Heart left ventricle (tissue), 16 donors: ENCODE measurements around the gene HCLS1. TPM values are rescaled to one million over a fixed set of nuclear protein-coding genes. Genes with fewer than 3 reads are reported as not detected.
A peak's percentile ranks its signal among the peaks of the same experiment; 100 is the strongest.
"Not testable (repeated sequence)": the region's sequence is repeated elsewhere in the genome, so short reads cannot be mapped to it uniquely, and the experiment has no call there.

ENCODE experiments used
- ATAC-seq, 4 donors: fragments of 200-7000 bp; cut with Tn5 transposase; one replicate each; pipeline ENCODE4 v1.9.1; 2020 to 2022; ENCODE audit warnings: moderate library complexity in 4 of 4, mild to moderate bottlenecking in 3 of 4, moderate number of reproducible peaks in 1 of 4
- DNase-seq, 5 donors: peaks; one replicate each; pipeline ENCODE4 v3.0.0-alpha.2; 2020
- H3K27ac ChIP-seq, 12 donors: fragments of 200-600 bp; sonication (generic) in 4 of 12; one replicate each; pipeline versions ENCODE4 v1.5.0 to v1.8.0; 2016 to 2022; ENCODE audit warnings: mild to moderate bottlenecking in 2 of 12
- H3K27me3 ChIP-seq, 9 donors: fragments of 200-600 bp; sonication (generic) in 2 of 9; one replicate each; pipeline versions ENCODE4 v1.5.1 to v1.8.0; 2016 to 2022; ENCODE audit warnings: mild to moderate bottlenecking in 3 of 9
- H3K36me3 ChIP-seq, 9 donors: fragments of 200-600 bp; sonication (generic) in 2 of 9; one replicate each; pipeline versions ENCODE4 v1.5.0 to v1.8.0; 2018 to 2022; ENCODE audit warnings: mild to moderate bottlenecking in 2 of 9
- H3K4me1 ChIP-seq, 12 donors: fragments of 200-600 bp; sonication (generic) in 4 of 12; one replicate each; pipeline versions ENCODE4 v1.5.0 to v1.8.0; 2016 to 2022; ENCODE audit warnings: mild to moderate bottlenecking in 3 of 12
- H3K4me3 ChIP-seq, 12 donors: fragments of 200-600 bp; sonication (generic) in 4 of 12; one replicate each; pipeline versions ENCODE4 v1.5.0 to v1.8.0; 2017 to 2022; ENCODE audit warnings: mild to moderate bottlenecking in 9 of 12, moderate library complexity in 4 of 12
- H3K9me3 ChIP-seq, 12 donors: fragments of 200-600 bp; sonication (generic) in 4 of 12; one replicate each; pipeline versions ENCODE4 v1.5.0 to v1.8.0; 2016 to 2022; ENCODE audit warnings: mild to moderate bottlenecking in 1 of 12
- CTCF ChIP-seq, 12 donors: fragments of 200-600 bp; sonication (generic) in 4 of 12; IDR thresholded peaks; one replicate each; pipeline versions ENCODE4 v1.5.0 to v1.8.0; 2018 to 2022; ENCODE audit warnings: antibody characterized with exemption in 12 of 12, mild to moderate bottlenecking in 5 of 12
- POLR2A ChIP-seq, 2 donors: fragments of 450-650 bp; IDR thresholded peaks; one replicate each; pipeline ENCODE4 v1.6.1; 2017; ENCODE audit warnings: antibody characterized with exemption in 2 of 2, mild to moderate bottlenecking in 2 of 2, moderate library complexity in 2 of 2
- WGBS, 4 donors: extraction: QIAGEN DNeasy Blood & Tissue Kit in 2 of 4; methylation state at CpG; one replicate each; pipeline versions ENCODE4 v1.1.5 to v1.1.7; 2013 to 2018; 5-methylcytosine and 5-hydroxymethylcytosine counted together
- intact Hi-C, 10 donors: fragments of 100-400 bp; cut with DNase I; formaldehyde crosslinking; loops; one replicate each; pipeline versions ENCODE4 v1.11.1 to v1.14.2; 2022
- polyA plus RNA-seq, 2 donors: library from polyadenylated mRNA; stranded (reverse); fragments of 200-250 nt; gene quantifications; one replicate each; pipeline ENCODE4 v1.2.3, GENCODE V29; 2013
- total RNA-seq, 9 donors: library from RNA; depleted of rRNA in 2 of 9; stranded (reverse); fragments of >200 nt in 2 of 9; fragmentation: NEBNext Ultra II Directional in 3 of 9; extraction: Animal tissue kit (Norgen Biotek cat#: 25700) in 3 of 9; gene quantifications; one replicate each; pipeline versions ENCODE4 v1.1.0 to v1.2.4, GENCODE V29; 2016 to 2023
- donor health status: ischemic (EF 13 %, LVEDD 7.1; RV severe dilation, severe dysfunction).
- donor health status: healthy with polysubstance abuse.
- donor health status: DM: no; HTN: yes; CAD: no.
- donor health status: DM: no; HTN: no; CAD: no.
- donor health status: ischemic (EF 25% LVEDD 6.9; RV normal size, moderate dysfunction).
- donor health status: ischemic (EF 25% LVEDD 5.7; RV mildly dilated, moderate dysfunction).
- donor health status: healthy.
- donor health status: DM: yes; HTN: yes; CAD: no.
- donor health status: ischemic (EF 35%, LVEDD 5.7; RV mildly dilated, moderate dysfunction).
- donor health status: nonischemic (EF 11% LVEDD 7.7; RV severe dilation, severe dysfunction).
- donor health status: DM: yes; HTN: yes; CAD: no.
- donor health status: PGD.
- donor health status: ischemic (EF 29% LVEDD 5.4; RV normal size, mild dysfunction).
- donor health status: nonischemic (EF 23%, LVEDD 6.1; RV moderate dilation, normal function).

The HCLS1 gene
- total and polyA plus RNA-seq, 11 donors, result 7.4 to 72.4 (median 10.6) TPM

- 31 to 46% (median 39%) methylated on average over 3 of the region's 3 CpGs for WGBS, 4 donors
- peaks cover 0 to 79% (median 57%) of the 10 kb centered on the region in 9 donors for H3K36me3 ChIP-seq
- intact Hi-C loops, result no loop called here
Measured at GRCh38 chr3:121696186-121696585, 35.5 kb upstream of the HCLS1 start.

GRCh38 chr3:121692010-121692699, 31.5 kb upstream of the HCLS1 start:
- peak in 3 of 4 donors; percentile 57 to 73 (median 61) for ATAC-seq
- no peaks in the 10 kb centered on the region for H3K27me3 ChIP-seq
- no peak for TF ChIP-seq CTCF (IDR thresholded peaks at IDR 0.05)
- no peak for TF ChIP-seq POLR2A (IDR thresholded peaks at IDR 0.05)
- peaks cover 0 to 21% (median 6%) of the 10 kb centered on the region in 12 donors for H3K4me1 ChIP-seq
- intact Hi-C loops, result no loop called here
- 64 to 83% (median 76%) methylated on average over 2 of the region's 2 CpGs for WGBS, 4 donors
- peak overlapping the region in 7 of 12 donors; percentile 17 to 55 (median 39) for H3K27ac ChIP-seq
- peaks cover 0 to 68% (median 50%) of the 10 kb centered on the region in 9 donors for H3K36me3 ChIP-seq
- no peak overlapping the region for H3K4me3 ChIP-seq
- no peak for DNase-seq
- H3K9me3 ChIP-seq, result no peaks in the 10 kb centered on the region

More at GRCh38 chr3:121696186-121696585, 35.5 kb upstream of the HCLS1 start:
- H3K9me3 ChIP-seq, result no peaks in the 10 kb centered on the region
- ATAC-seq (peak in 1 of 4 donors; percentile 33), DNase-seq (peak in 1 of 5 donors; percentile 23)
- H3K27ac ChIP-seq, result no peak overlapping the region
- peaks cover 0 to 45% (median 23%) of the 10 kb centered on the region in 12 donors for H3K4me1 ChIP-seq
- no peaks in the 10 kb centered on the region for H3K27me3 ChIP-seq
- TF ChIP-seq CTCF (IDR thresholded peaks at IDR 0.05), result no peak
- H3K4me3 ChIP-seq, result no peak overlapping the region

GRCh38 chr3:121690777-121691405, 30.2 kb upstream of the HCLS1 start:
- Histone ChIP-seq H3K27me3 (no peaks in the 10 kb centered on the region), H3K36me3 (peaks cover 0 to 71% (median 49%) of the 10 kb centered on the region in 9 donors), H3K9me3 (no peaks in the 10 kb centered on the region), H3K27ac (peak overlapping the region in 5 of 12 donors; percentile 11 to 50 (median 34)), H3K4me3 (no peak overlapping the region), H3K4me1 (peaks cover 0 to 15% (median under 1%) of the 10 kb centered on the region in 12 donors)
- DNase-seq, result no peak
- TF ChIP-seq POLR2A (IDR thresholded peaks at IDR 0.05) (no peak), CTCF (IDR thresholded peaks at IDR 0.05) (no peak)
- ATAC-seq, result no peak
- 94 to 98% (median 97%) methylated on average over 2 of the region's 2 CpGs for WGBS, 4 donors
- intact Hi-C loops, result no loop called here

- H3K27ac ChIP-seq, DNase-seq, intact Hi-C loops, H3K4me3 ChIP-seq, ATAC-seq, H3K27me3 ChIP-seq: not testable (repeated sequence)
- peaks cover 0 to 17% (median 2%) of the 10 kb centered on the region in 12 donors for H3K9me3 ChIP-seq
- WGBS, 4 donors, result 93 to 99% (median 96%) methylated on average over 11 to 31 of the region's 31 CpGs
- H3K36me3 ChIP-seq, result peaks cover 0 to 76% (median 39%) of the 10 kb centered on the region in 9 donors
- peaks cover 0 to 13% (median 0%) of the 10 kb centered on the region in 12 donors for H3K4me1 ChIP-seq
Measured at GRCh38 chr3:121688747-121689146, 28.0 kb upstream of the HCLS1 start.
